HG03439 (cell line): ENCODE data around the gene TTLL6.
"Not testable (repeated sequence)": the region's sequence is repeated elsewhere in the genome, so short reads cannot be mapped to it uniquely, and the experiment has no call there.

ENCODE experiments used
- ATAC-seq: cut with Tn5 transposase; IDR thresholded peaks from one replicate; pipeline ENCODE4 v1.9.1; 2021; ENCODE audit warnings: mild to moderate bottlenecking, moderate library complexity; ENCODE audit not compliant: unreplicated experiment

The TTLL6 gene

DNA sequence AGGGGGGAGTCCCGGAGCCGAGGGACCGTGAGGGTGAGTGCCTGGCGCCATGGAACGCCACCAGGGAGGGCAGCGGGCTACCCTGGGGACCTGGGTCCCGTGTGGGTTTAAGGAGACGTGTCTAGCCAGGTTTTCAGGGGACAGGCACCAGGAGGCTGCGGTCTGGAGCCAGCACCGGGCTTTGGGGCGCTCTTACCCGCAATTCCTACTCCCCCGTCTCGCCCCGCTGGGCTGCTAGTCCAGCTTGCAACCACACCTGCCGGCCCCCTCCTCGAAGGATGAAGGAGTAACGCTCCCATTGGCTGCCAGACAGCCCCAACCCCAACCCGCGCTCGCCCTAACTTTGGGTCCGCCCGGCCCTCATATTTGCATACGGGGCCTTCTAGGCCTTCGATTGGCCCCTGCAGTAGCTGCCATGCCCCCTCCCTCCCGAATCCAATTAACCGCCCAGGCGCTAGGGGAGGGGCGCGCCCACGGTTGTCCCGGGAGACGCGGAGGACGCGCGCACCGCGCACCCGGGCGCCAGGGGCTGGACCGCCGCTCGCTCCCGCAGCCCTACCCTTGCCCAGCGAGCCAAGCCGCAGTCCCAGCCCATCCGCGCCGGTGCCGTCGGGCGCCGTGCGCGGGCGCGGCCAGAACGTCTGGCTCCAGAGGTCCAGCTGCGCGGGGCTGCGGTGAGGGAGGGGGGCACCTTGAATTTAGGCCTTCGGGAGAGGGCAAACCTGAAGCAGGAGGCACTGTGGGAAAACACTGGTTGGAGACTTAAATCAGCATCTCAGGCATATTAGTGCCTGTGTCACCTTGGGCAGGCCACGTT, at the start of gene TTLL6:
Gene TTLL6, minus strand, starts transcription at position 456 of the 817 bp plus-strand sequence. Its CDS starts 157 bp downstream, at position 299.
- ATAC-seq = peak; percentile 66

DNA sequence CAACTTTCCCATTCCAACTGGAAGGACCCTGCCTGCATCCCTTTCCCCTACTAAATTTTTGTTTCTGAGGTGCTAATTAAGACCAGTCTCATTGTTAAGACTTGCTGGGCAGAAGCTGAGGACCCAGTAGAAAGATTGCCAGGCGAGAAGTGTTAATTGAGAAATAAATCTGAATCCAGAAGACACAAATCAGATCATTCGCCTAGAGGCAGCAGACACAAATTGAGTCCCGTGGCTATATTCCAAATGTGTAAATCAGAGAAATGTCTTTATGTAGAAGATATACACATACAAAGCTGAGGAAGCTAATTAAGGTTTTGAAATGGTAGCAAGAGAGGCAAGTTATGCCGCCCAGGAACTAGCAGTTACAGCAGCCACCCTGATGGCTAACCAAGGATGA, 43.4 kb upstream of the TTLL6 start:
- ATAC-seq = no peak

DNA sequence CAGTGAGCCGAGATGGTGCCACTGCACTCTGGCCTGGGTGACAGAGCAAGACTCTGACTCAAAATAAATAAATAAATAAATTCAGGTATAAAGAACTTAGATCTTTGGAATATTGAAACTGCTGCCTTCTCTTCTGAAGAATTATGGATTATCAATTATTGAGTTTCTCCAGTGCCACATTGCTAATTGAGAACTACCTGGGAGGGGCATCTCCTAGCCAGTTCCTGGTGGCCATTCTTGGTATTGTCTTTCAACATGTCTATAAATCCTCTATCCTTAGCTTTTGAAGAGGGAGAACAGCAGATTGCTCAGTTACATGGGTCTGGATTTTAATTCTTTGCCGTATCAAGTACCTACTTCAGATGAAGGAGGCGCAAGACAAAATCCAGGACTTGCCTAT, 43.0 kb upstream of the TTLL6 start:
- ATAC-seq = no peak

DNA sequence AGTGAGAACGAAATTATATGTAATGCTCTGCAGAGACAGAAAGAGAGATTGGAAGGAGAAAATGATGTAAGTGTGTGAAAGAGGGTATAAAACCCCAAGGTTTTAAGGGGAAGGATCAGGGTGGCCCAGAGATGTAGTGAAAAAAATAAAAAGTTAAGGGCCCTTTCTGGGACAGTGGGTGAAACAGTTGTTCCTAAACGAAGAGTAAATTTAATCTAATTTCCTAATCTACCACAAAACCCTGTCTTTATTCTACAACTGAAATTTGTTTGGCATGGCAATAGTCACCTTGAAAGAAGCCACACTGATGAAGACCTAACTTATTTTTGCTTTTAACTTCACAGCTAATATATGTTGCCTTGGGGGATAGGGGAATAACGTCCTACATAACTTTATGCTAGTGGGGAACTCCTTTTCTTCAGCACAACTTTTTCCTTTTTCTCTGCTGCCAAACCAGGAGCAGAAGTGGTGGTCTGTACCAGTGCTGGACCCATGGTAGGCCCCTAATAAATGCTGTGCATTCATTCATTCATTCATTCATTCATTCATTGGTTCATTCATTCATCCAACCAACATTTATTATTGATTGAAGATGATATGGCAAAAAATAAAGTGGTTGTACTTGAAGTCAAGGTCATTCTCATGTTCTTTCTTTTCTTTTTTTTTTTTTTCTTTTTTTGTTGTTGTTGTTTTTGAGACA, 39.2 kb upstream of the TTLL6 start:
- ATAC-seq = no peak

DNA sequence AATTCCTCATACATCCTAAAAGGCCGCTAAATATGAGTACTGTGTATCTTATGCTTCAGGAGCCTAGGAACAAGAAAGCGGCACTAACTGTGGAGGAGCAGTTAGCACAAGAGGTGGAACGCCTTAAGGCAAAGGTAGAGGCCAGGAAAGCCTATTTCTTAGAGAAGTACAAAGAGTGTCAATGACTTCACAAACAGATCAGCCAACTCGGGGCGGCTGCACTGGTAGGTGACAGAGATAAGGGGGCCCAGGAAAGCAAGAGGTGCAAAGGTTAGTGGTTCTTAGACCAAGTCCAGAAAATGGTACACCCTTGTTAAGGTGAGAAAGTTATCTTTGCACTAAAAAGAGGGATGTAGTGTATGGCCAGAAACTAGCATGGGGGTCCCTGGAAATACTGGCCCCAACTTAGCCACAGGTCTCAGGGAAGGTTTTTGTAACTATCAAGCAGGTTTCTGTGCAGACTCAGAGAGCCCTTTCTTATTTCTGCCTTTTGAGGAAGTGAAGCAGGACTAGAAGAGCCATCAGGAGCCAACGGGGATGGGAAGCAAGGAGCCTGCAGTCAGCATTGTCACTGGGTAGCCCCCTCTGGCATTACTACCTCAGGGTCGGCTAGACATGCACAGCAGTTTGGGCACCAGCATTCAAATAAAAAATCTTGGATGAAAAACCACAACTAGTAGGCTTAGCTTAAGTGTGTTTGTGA, 37.9 kb upstream of the TTLL6 start:
- no peak for ATAC-seq

DNA sequence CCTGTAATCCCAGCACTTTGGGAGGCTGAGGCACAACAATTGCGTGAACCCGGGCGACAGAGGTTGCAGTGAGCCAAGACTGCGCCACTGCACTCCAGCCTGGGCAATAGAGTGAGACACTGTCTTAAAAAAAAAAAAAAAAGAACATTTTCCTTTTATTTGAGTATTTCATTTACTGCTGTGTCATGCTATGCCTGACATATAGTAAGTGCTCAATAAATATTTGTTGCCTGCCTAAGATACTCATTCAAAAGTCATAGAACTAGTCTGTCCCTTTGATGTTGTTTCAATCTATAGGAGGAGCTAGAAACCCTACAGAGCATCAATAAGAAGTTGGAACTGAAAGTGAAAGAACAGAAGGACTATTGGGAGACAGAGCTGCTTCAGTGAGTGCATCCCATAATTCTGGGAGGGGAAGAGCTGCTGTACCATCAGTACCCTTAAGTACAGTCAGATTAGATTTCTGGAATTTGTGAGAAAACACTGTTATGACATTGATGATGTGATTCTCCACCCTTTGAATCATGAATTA, 33.8 kb upstream of the TTLL6 start:
- no peak for ATAC-seq

DNA sequence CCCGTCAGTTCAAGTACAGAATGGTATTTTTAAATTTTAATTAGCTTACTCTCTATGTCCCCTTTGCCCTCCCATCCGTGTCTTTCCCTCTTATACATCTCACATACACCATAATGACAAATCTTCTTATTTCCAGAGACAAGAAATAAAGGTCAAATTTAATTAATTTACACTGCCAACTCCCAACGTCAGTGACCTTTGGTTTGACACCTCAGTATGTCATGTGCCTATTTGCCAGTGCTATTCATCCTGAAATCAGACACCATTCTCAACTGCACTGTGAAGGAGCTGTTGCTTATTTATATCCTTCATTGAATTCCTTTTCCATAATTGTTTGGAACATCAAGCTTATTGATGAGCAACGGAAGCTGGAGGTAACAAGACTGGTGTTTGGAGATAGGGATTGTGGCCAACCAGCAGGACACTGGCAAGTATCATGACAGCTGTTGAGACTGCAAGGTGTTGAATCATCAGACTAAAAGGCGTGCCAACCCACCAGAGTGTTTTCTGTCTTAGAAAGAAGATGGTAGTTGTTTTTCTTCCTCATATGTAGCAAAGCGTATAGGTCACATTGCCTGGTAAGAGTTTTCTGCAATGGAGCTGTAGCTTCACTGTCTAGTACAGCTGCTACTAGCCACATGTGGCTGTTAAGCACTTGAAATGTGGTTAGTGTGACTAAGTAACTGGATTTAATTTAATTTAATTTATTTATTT, 26.3 kb upstream of the TTLL6 start:
- ATAC-seq = no peak

DNA sequence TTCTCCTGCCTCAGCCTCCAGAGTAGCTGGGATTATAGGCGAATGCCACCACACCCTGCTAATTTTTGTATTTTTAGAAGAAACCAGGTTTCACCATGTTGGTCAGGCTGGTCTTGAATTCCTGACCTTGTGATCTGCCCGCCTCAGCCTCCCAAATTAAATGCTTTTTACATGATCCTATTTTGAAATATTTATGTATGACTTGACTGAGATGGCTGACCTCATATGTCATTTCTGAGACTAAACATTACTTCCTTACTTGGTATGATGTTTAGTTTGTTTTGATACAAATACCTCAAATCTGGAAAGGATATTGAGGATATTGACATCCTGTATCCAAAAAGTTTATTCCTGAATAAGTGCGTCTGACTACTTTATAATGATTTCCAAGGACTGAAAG, 25.7 kb upstream of the TTLL6 start:
- no peak for ATAC-seq

DNA sequence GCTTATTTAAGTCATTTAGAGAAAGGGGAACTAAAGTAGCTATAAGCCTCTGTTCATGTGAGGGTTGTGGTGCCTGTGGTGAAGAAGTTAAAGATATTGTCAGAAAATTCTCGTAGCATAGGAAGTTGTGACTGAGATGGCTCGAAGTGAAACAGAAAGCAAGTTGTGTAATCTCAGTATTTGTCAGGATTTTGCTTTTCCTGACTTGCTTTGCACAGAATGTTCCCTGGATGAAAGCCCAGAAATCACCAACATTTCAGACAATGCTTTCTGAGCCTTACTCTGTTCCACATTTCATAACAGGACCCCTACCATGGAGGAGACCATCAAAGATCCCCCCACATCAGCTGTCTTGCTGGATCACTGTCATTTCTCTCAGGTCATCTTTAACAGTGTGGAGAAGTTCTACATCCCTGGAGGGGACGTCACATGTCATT, 24.4 kb upstream of the TTLL6 start:
- ATAC-seq = no peak

DNA sequence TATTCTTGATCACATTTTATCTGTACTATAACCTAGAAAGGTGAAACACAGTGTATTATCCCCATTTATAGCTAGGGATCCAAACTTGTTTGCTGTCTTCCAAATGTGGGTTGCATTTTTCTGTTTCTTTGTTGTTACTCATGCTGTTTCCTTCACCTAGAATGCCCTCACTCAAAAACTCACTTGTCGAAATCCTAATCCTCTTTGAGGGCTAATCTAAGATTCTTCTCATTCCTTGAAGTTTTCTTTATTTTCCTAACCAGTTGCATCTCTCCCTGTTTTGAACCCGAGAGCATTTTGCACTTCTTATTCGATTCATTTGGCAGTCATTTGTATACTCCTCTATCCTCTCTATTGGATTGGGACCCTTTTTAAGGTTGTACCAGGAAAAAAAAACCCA, 23.4 kb upstream of the TTLL6 start:
- ATAC-seq = no peak

DNA sequence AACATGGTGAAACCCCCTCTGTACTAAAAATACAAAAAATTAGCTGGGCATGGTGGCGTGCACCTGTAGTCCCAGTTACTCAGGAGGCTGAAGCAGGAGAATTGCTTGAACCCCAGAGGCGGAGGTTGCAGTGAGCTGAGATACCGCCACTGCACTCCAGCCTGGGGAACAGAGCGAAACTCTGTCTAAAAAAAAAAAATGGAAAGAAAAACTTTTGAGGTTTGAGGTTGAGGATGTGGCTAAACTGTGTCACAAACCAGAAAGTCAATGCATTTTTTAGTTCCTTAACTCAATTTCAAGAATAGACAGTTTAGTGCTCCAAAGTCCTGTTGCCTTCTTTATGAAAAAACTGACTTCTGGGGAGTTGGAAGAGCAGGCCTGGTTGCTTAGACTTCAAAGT, 20.4 kb upstream of the TTLL6 start:
- not testable (repeated sequence) for ATAC-seq

DNA sequence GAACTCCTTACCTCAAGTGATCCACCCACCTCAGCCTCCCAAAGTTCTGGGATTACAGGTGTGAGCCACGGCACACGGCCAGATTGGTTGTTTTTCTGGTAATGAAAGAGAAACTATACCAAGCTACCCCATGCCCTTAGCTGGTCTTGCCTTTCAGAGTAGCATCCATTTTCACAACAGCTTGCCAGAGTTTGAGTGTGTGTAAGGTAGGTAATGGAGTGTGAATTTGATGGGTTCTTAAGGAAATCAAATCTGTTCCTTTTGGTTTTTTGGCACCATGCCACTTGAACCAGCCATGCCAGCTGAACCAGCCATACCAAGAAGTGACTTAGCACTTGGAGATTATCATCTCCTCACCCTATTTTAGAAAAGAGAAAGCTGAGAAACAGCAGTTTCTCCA, 18.9 kb upstream of the TTLL6 start:
- ATAC-seq = no peak

DNA sequence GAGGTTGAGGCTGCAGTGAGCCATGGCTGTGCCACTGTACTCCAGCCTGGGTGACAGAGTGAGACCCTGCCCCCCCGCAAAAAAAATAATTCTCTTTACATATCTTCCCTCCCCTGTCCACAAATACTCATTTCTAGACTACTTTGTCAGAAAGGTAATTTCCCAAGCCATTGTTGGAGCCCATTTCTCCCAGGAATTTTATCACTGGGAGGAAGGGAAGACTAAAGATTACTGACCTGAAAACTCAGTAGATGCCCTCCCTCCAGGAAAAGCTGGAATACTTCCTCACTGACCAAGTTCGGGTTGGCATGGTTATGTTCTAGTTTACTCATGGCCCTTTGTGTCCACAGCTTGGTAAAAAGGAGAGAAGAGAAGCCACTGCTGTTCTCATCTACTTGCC, 17.9 kb upstream of the TTLL6 start:
- ATAC-seq = no peak

DNA sequence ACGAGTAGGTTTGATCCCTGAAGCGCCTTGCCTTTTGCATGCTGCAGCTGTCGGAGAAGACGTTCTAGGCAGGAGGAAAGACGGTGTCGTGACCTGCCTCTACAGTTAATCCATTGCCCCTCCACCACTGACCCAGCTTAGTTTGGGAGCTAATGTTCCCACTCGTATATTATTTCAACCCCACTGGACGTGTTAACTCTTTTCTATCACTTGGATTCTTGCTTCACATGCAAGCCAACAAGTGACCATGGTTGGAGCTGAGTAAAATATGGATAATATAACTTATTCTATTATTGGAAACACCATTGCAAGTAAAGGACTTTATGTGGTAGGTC, 14.5 kb upstream of the TTLL6 start:
- no peak for ATAC-seq

DNA sequence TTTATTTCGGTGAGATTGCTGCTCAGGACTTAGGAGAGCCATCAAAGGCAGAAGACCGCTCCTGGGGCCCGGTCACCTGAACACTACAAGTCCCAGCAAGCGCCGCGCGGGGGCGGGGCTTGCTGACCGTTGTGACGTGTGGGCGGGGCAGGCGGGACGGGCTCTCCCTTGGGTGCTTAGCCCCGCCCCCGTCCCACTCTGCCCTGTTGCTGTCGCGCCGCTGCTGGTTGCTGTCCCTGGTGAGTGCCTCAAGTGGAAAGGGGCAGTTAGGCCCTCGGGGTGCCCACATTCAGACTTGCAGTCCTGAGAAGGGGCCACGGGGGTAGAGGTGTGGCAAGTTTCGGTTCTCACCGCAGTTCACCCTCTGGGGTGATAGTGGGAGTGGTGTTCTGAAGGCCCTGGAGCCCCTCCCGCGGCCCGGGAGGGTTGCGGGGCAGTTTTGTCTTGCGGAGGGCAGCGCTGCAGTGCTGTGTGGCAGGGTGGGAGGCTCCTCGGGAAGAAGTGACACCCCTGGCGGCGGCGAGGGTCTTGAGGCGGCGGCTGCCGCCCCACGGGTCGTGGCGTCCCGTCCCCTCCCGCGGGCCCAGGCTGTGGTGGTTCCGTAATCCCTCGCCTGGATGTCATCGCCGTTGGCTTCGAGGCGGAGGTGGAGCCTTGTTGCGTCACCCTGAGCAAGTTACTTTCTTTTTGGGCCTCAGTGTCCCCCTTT, 14.0 kb upstream of the TTLL6 start, which contains the start of gene CALCOCO2:
Gene CALCOCO2, plus strand, starts transcription at position 196 of the 709 bp plus-strand sequence. CDS start 10,673 bp downstream, outside the sequence.
- peak; percentile 82 for ATAC-seq

DNA sequence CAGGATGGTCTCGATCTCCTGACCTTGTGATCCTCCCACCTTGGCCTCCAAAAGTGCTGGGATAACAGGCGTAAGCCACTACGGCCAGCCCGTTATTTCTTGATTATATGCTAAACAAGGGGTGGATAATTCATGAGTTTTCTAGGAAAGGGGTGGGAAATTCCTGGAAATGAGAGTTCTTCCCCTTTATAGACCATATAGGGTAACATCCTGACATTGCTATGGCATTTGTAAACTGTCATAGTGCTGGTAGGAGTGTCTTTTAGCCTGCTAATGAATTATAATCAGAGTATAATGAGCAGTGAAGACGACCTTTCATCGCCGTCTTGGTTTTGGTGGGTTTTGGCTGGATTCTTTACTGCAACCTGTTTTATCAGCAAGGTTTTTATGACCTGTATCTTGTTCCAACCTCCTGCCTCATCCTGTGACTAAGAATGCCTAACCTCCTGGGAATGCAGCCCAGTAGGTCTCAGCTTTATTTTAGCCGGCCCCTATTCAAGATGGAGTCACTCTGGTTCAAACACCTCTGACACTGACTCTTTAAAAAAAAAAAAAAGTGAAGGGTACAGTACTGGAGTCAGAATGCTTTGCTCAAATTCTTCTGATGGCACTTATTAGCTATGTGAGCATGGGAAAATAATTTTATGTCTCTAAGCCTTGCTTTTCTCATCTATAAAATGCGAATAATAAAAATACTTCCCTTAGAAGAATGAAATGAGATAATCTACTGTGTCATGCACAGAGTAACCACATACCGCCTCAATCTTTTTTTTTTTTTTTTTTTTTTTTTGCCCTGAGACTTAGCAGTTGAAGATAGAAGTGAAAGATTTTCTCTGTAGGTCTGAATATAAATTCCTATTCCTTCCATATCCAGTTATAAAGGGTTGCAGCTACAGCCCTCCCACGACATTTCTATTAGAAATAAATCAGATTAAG, 8.7 kb upstream of the TTLL6 start:
- ATAC-seq = no peak

DNA sequence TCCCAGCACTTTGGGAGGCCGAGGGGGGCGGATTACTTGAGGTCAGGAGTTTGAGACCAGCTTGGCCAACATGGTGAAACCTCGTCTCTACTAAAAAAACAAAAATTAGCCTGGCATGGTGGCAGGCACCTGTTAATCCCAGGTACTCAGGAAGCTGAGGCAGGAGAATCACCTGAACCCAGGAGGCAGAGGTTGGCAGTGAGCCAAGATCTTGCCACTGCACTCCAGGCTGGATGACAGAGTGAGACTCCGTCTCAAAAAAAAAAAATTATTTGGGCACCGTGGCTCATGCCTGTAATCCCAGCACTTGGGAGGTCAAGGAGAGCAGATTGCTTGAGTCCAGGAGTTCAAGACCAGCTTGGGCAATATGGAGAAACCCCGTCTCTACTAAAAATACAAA, 3.9 kb upstream of the TTLL6 start:
- ATAC-seq = not testable (repeated sequence)

DNA sequence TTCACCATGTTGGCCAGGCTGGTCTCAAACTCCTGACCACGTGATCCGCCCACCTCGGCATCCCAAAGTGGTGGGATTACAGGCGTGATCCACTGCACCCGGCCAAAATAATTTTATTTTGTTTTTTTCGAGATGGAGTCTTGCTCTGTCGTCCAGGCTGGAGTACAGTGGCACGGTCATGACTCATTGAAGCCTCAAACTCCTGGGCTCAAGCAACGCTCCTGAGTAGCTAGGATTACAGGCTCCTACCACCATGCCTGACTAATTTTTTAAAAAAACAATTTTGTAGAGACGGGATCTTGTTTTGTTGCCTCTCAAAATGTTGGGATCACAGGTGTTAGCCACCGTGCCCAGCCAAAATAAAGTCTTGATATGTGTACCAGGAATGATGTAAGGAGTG, 2.4 kb upstream of the TTLL6 start:
- no peak for ATAC-seq

DNA sequence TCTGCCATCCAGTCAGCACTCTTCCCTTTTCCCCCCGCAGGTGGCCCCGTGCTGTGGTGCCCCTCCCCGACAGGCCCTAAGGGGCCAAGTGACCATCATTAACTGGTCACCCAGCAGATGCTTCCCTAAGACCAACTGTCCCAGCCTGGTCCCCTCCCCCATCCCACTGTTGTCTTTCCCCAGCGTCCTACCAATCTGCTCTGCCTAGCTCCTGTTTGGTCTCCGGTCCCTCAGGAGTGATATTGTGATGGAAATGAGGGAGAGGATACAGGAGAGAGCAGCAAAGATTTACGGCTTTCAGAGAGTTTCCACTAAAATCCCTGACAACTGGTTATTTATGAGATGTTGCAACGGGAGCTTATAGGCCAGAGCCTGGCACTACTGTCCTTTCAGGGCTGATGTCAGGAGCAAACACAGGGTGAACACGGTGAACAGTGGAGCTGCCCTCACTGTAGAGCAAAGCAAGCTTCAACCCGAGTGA, 1.4 kb upstream of the TTLL6 start:
- ATAC-seq = no peak
